ENCODE results near the gene CAT. TPM values are rescaled to one million over a fixed set of nuclear protein-coding genes. Genes with fewer than 3 reads are reported as not detected.

CAT gene
- polyA plus RNA-seq, 2 donors: 18.7 to 23.5 TPM

DNA sequence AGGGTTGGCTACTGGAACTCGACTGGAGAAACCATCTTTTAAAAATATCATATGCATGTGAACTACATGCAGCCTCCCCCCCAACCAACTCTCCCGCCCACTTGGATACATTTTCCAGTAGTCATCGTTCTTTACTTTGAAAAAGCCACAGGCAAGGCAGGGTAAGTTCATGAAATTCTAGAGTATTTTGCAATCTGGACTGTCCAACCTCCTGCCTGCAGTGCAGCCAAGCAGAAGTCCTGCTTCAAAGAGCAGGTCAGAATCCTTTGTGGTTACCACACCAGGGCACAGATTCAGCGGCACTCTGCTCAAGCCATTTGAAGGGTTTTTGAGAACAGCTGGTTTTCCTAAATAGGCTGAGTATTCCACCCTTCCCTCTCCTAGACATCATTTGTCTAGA lies 62.8 kb downstream of the CAT start:
- Histone ChIP-seq H3K4me3 (ENCODE audit: low read depth in 1 of 2, low read length in 2 of 2) (no peak overlapping the region), H3K36me3 (ENCODE audit: control insufficient read depth in 2 of 2, insufficient read depth in 2 of 2, low read length in 1 of 2) (no peaks in the 10 kb centered on the region), H3K27me3 (ENCODE audit: control insufficient read depth in 1 of 2, insufficient read depth in 2 of 2, low read length in 2 of 2) (no peaks in the 10 kb centered on the region), H3K27ac (ENCODE audit: low read depth in 2 of 2, low read length in 1 of 2) (no peak overlapping the region), H3K9me3 (ENCODE audit: control insufficient read depth in 2 of 2, insufficient read depth in 1 of 2, low read depth in 1 of 2, low read length in 1 of 2) (no peaks in the 10 kb centered on the region), H3K4me1 (ENCODE audit: control insufficient read depth in 2 of 2, insufficient read depth in 2 of 2, low read length in 1 of 2) (peaks cover 0 to 3% of the 10 kb centered on the region in 2 donors)
- 55 to 58% methylated on average over 4 of the region's 4 CpGs for WGBS, 2 donors

DNA sequence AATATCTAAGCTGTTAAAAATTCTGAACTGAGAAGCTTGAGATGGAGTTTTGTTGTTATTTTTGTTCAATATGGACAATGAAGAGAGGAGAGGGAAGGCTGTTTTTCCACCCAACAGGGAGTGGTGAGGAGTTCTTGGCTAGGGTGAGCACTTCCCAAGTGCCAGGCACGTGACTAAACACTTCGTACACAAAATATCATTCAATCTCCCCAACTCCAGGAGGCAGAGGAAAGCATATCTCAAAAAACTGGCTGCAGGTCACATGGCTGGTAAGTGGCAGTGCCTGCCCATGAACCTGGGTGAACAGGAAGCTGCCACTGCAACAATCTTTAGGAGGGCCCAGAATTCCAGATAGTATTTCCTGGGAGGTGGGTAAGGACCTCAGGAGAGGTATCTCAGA lies 63.2 kb downstream of the CAT start:
- Histone ChIP-seq H3K4me3 (ENCODE audit: low read depth in 1 of 2, low read length in 2 of 2) (no peak overlapping the region), H3K4me1 (ENCODE audit: control insufficient read depth in 2 of 2, insufficient read depth in 2 of 2, low read length in 1 of 2) (peaks cover 0 to 3% of the 10 kb centered on the region in 2 donors), H3K27ac (ENCODE audit: low read depth in 2 of 2, low read length in 1 of 2) (no peak overlapping the region), H3K36me3 (ENCODE audit: control insufficient read depth in 2 of 2, insufficient read depth in 2 of 2, low read length in 1 of 2) (no peaks in the 10 kb centered on the region), H3K9me3 (ENCODE audit: control insufficient read depth in 2 of 2, insufficient read depth in 1 of 2, low read depth in 1 of 2, low read length in 1 of 2) (no peaks in the 10 kb centered on the region), H3K27me3 (ENCODE audit: control insufficient read depth in 1 of 2, insufficient read depth in 2 of 2, low read length in 2 of 2) (no peaks in the 10 kb centered on the region)
- 13 to 15% methylated on average over 2 of the region's 2 CpGs for WGBS, 2 donors

DNA sequence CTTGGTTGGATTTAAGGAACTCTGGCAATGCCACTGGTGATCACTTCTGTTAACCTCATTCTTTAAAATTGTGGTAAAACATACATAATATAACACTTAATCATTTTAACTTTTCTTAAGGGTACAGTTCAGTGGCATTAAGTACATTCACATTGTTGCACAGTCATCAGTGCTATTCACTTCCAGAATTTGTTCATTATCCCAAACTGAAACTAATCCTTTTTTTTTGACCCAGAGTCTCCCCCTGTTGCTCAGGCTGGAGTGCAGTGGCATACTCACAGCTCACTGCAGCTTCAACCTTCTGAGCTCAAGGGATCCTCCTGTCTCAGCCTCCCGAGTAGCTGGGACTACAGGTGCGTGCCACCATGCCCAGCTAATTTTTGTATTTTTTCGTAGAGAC lies 64.2 kb downstream of the CAT start:
- Histone ChIP-seq H3K27me3 (ENCODE audit: control insufficient read depth in 1 of 2, insufficient read depth in 2 of 2, low read length in 2 of 2) (no peaks in the 10 kb centered on the region), H3K4me3 (ENCODE audit: low read depth in 1 of 2, low read length in 2 of 2) (no peak overlapping the region), H3K4me1 (ENCODE audit: control insufficient read depth in 2 of 2, insufficient read depth in 2 of 2, low read length in 1 of 2) (peaks cover 0 to 3% of the 10 kb centered on the region in 2 donors), H3K9me3 (ENCODE audit: control insufficient read depth in 2 of 2, insufficient read depth in 1 of 2, low read depth in 1 of 2, low read length in 1 of 2) (no peaks in the 10 kb centered on the region), H3K27ac (ENCODE audit: low read depth in 2 of 2, low read length in 1 of 2) (no peak overlapping the region), H3K36me3 (ENCODE audit: control insufficient read depth in 2 of 2, insufficient read depth in 2 of 2, low read length in 1 of 2) (no peaks in the 10 kb centered on the region)
- 90 to 91% methylated on average over 3 of the region's 3 CpGs for WGBS, 2 donors

DNA sequence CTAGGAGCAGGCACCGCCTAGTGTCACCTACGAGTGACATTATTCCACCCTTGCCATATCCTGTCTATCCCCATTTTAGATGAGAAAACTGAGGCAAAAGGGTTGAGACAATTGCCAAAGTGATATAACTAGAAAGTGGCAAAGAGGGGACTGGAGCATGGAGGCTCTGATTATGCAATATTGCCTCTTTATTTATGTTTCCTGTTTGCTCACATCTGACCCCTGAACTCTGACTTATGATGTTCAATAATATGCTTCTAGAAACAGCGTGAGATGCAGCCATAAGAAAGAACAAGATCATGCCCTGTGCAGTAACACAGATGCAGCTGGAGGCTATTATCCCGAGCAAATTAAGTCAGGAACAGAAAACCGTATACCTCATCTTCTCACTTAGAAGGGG lies 67.1 kb downstream of the CAT start:
- H3K27me3 ChIP-seq (ENCODE audit: control insufficient read depth in 1 of 2, insufficient read depth in 2 of 2, low read length in 2 of 2): no peaks in the 10 kb centered on the region
- no peaks in the 10 kb centered on the region for H3K9me3 ChIP-seq (ENCODE audit: control insufficient read depth in 2 of 2, insufficient read depth in 1 of 2, low read depth in 1 of 2, low read length in 1 of 2)
- no peaks in the 10 kb centered on the region for H3K36me3 ChIP-seq (ENCODE audit: control insufficient read depth in 2 of 2, insufficient read depth in 2 of 2, low read length in 1 of 2)
- H3K4me3 ChIP-seq (ENCODE audit: low read depth in 1 of 2, low read length in 2 of 2): no peak overlapping the region
- peaks cover 0 to 3% of the 10 kb centered on the region in 2 donors for H3K4me1 ChIP-seq (ENCODE audit: control insufficient read depth in 2 of 2, insufficient read depth in 2 of 2, low read length in 1 of 2)
- no peak overlapping the region for H3K27ac ChIP-seq (ENCODE audit: low read depth in 2 of 2, low read length in 1 of 2)
- WGBS, 2 donors: 79 to 85% methylated on average over 5 of the region's 5 CpGs

DNA sequence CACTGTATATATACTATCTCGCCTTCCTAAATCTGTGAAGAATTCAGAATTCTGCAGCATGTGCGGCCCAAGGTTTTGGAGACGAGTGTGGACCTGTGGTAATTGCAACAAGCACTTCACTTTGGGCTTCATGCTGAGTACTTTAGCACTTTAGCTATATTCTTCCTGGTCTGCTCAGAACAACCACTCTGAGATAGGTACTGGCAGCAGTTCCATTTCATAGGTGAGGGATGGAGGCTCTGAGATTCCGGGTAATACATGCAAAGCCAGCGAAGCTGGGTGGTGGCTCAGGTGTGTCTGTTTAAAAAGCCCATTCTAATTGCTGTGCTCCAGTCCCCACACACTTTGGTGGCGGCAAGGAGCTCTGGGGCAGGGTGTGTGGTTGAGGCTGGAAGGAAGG lies 68.4 kb downstream of the CAT start:
- Histone ChIP-seq H3K27me3 (ENCODE audit: control insufficient read depth in 1 of 2, insufficient read depth in 2 of 2, low read length in 2 of 2) (no peaks in the 10 kb centered on the region), H3K4me1 (ENCODE audit: control insufficient read depth in 2 of 2, insufficient read depth in 2 of 2, low read length in 1 of 2) (peaks cover 0 to under 1% of the 10 kb centered on the region in 2 donors), H3K36me3 (ENCODE audit: control insufficient read depth in 2 of 2, insufficient read depth in 2 of 2, low read length in 1 of 2) (no peaks in the 10 kb centered on the region), H3K4me3 (ENCODE audit: low read depth in 1 of 2, low read length in 2 of 2) (no peak overlapping the region), H3K27ac (ENCODE audit: low read depth in 2 of 2, low read length in 1 of 2) (no peak overlapping the region), H3K9me3 (ENCODE audit: control insufficient read depth in 2 of 2, insufficient read depth in 1 of 2, low read depth in 1 of 2, low read length in 1 of 2) (no peaks in the 10 kb centered on the region)
- 67 to 72% methylated on average over 6 of the region's 6 CpGs for WGBS, 2 donors

DNA sequence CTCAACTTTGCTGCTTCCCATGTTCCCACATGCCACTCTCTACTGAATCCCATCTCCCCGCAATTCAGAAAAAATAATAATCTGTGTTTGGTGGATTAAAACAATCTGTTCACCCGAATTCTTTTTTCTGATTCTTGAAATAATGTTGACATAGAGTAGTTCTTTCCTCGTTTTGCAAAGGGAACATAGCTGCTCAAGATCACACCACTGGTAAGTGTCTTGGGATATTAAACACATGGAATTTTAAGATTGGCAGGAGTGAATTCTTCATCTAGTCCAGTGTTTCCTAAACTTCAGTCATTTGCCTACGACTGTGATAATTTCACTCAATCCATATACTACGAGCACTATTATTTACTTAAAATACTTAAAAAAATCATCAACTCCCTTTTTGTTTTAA lies 68.9 kb downstream of the CAT start:
- H3K9me3 ChIP-seq (ENCODE audit: control insufficient read depth in 2 of 2, insufficient read depth in 1 of 2, low read depth in 1 of 2, low read length in 1 of 2): no peaks in the 10 kb centered on the region
- H3K4me3 ChIP-seq (ENCODE audit: low read depth in 1 of 2, low read length in 2 of 2): no peak overlapping the region
- no peak overlapping the region for H3K27ac ChIP-seq (ENCODE audit: low read depth in 2 of 2, low read length in 1 of 2)
- WGBS, 2 donors: 63 to 71% methylated on average over 5 of the region's 5 CpGs
- H3K4me1 ChIP-seq (ENCODE audit: control insufficient read depth in 2 of 2, insufficient read depth in 2 of 2, low read length in 1 of 2): no peaks in the 10 kb centered on the region
- no peaks in the 10 kb centered on the region for H3K27me3 ChIP-seq (ENCODE audit: control insufficient read depth in 1 of 2, insufficient read depth in 2 of 2, low read length in 2 of 2)
- no peaks in the 10 kb centered on the region for H3K36me3 ChIP-seq (ENCODE audit: control insufficient read depth in 2 of 2, insufficient read depth in 2 of 2, low read length in 1 of 2)

DNA sequence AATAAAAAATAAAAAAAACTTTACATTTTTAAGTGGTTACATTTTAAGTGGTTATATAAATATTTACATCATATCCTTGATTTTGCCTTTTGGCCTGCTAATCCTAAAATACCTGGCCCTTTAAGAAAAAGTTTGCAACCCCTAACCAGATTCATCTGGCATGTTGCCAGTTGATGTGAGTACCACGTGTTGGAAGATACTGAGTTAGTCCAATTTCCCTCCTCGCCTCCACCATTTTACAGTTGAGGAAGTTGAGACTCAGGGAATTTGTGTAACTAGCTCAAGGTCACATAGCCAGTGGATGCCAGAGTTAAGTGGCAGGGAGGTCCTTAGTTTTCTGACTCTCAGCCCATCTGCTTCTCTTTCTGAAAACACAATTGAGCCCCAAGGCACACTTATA lies 69.8 kb downstream of the CAT start:
- H3K27ac ChIP-seq (ENCODE audit: low read depth in 2 of 2, low read length in 1 of 2): no peak overlapping the region
- H3K4me3 ChIP-seq (ENCODE audit: low read depth in 1 of 2, low read length in 2 of 2): no peak overlapping the region
- peaks cover 0 to 3% of the 10 kb centered on the region in 2 donors for H3K4me1 ChIP-seq (ENCODE audit: control insufficient read depth in 2 of 2, insufficient read depth in 2 of 2, low read length in 1 of 2)
- no peaks in the 10 kb centered on the region for H3K9me3 ChIP-seq (ENCODE audit: control insufficient read depth in 2 of 2, insufficient read depth in 1 of 2, low read depth in 1 of 2, low read length in 1 of 2)
- no peaks in the 10 kb centered on the region for H3K27me3 ChIP-seq (ENCODE audit: control insufficient read depth in 1 of 2, insufficient read depth in 2 of 2, low read length in 2 of 2)
- no peaks in the 10 kb centered on the region for H3K36me3 ChIP-seq (ENCODE audit: control insufficient read depth in 2 of 2, insufficient read depth in 2 of 2, low read length in 1 of 2)
- 44% methylated on average over 2 of the region's 2 CpGs for WGBS, 2 donors

DNA sequence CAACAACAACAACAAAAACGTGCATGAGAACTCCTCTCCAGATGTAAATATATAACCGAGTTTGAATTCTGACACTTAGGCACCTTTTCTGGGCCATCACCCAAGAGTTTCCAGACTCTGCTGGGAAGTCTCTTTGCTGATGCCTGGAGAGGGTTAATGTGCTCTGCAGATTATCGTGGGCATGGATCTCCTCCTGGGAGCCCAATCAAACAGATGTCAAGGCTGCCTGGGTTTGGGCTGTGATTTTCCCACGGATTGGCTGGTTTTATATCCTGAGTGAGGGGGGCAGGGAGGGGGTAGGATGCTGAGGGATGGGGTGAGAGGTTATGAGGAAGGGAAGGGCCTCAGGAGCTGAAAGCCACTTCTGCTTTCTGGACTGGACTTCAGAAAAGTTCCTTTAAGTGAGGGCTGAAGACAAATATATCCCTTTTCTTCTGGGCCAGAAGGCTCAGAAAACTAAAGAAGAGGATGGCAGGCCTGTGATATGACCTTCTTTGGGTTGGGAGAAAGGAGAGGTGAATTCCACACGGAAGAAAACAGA lies 70.7 kb downstream of the CAT start:
- H3K27ac ChIP-seq (ENCODE audit: low read depth in 2 of 2, low read length in 1 of 2): no peak overlapping the region
- H3K4me1 ChIP-seq (ENCODE audit: control insufficient read depth in 2 of 2, insufficient read depth in 2 of 2, low read length in 1 of 2): peaks cover 0 to 7% of the 10 kb centered on the region in 2 donors
- H3K27me3 ChIP-seq (ENCODE audit: control insufficient read depth in 1 of 2, insufficient read depth in 2 of 2, low read length in 2 of 2): no peaks in the 10 kb centered on the region
- 32 to 38% methylated on average over 5 of the region's 5 CpGs for WGBS, 2 donors
- no peak overlapping the region for H3K4me3 ChIP-seq (ENCODE audit: low read depth in 1 of 2, low read length in 2 of 2)
- H3K9me3 ChIP-seq (ENCODE audit: control insufficient read depth in 2 of 2, insufficient read depth in 1 of 2, low read depth in 1 of 2, low read length in 1 of 2): no peaks in the 10 kb centered on the region
- no peaks in the 10 kb centered on the region for H3K36me3 ChIP-seq (ENCODE audit: control insufficient read depth in 2 of 2, insufficient read depth in 2 of 2, low read length in 1 of 2)

DNA sequence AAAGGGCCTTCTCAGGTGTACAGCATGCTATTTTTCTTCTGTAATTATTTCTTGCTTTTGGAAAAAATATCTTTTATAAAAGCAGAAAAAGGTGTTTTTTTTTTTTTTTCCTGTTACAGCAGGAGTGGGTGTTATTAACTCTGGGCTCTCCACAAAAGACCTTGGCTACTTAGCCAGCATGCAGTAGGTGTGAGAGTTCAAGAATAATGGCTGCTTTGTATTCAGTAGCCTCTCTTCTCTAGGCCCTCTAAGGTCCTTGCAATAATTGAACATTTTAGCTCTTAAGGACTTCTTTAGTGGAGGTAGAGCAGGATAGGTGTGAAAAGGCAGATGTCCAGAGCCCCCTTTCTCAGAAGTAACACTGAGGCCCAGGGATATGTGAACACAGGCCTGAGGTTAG lies 71.5 kb downstream of the CAT start:
- Histone ChIP-seq H3K4me3 (ENCODE audit: low read depth in 1 of 2, low read length in 2 of 2) (no peak overlapping the region), H3K27ac (ENCODE audit: low read depth in 2 of 2, low read length in 1 of 2) (no peak overlapping the region), H3K4me1 (ENCODE audit: control insufficient read depth in 2 of 2, insufficient read depth in 2 of 2, low read length in 1 of 2) (peaks cover 0 to 7% of the 10 kb centered on the region in 2 donors), H3K27me3 (ENCODE audit: control insufficient read depth in 1 of 2, insufficient read depth in 2 of 2, low read length in 2 of 2) (no peaks in the 10 kb centered on the region), H3K36me3 (ENCODE audit: control insufficient read depth in 2 of 2, insufficient read depth in 2 of 2, low read length in 1 of 2) (no peaks in the 10 kb centered on the region), H3K9me3 (ENCODE audit: control insufficient read depth in 2 of 2, insufficient read depth in 1 of 2, low read depth in 1 of 2, low read length in 1 of 2) (no peaks in the 10 kb centered on the region)

DNA sequence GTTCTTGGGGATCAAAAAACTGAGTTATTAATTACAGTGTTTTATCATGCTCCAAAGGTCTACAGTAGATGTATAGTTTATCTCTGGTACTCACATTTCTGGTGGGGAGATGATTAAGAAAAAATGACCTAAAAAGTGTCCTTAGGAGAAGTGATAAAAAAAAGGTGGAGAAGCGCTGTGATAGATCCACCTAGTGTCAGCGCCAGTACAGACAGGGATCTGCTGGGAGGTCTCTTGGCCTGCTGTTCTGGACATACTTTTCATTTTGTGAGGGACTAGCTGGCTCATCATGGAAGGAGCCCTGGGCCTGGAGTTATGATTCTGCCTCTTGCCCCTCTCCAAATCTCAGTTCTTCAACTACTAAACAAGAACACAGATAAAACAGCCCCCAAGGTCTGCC lies 71.9 kb downstream of the CAT start:
- H3K4me1 ChIP-seq (ENCODE audit: control insufficient read depth in 2 of 2, insufficient read depth in 2 of 2, low read length in 1 of 2): peaks cover 0 to 7% of the 10 kb centered on the region in 2 donors
- no peak overlapping the region for H3K27ac ChIP-seq (ENCODE audit: low read depth in 2 of 2, low read length in 1 of 2)
- 96 to 98% methylated on average over 2 of the region's 2 CpGs for WGBS, 2 donors
- H3K9me3 ChIP-seq (ENCODE audit: control insufficient read depth in 2 of 2, insufficient read depth in 1 of 2, low read depth in 1 of 2, low read length in 1 of 2): no peaks in the 10 kb centered on the region
- H3K36me3 ChIP-seq (ENCODE audit: control insufficient read depth in 2 of 2, insufficient read depth in 2 of 2, low read length in 1 of 2): no peaks in the 10 kb centered on the region
- no peaks in the 10 kb centered on the region for H3K27me3 ChIP-seq (ENCODE audit: control insufficient read depth in 1 of 2, insufficient read depth in 2 of 2, low read length in 2 of 2)
- H3K4me3 ChIP-seq (ENCODE audit: low read depth in 1 of 2, low read length in 2 of 2): no peak overlapping the region
